ENCODE results near the gene SLC35F3.
"Not testable (repeated sequence)": the region's sequence is repeated elsewhere in the genome, so short reads cannot be mapped to it uniquely, and the experiment has no call there.

The SLC35F3 gene

DNA sequence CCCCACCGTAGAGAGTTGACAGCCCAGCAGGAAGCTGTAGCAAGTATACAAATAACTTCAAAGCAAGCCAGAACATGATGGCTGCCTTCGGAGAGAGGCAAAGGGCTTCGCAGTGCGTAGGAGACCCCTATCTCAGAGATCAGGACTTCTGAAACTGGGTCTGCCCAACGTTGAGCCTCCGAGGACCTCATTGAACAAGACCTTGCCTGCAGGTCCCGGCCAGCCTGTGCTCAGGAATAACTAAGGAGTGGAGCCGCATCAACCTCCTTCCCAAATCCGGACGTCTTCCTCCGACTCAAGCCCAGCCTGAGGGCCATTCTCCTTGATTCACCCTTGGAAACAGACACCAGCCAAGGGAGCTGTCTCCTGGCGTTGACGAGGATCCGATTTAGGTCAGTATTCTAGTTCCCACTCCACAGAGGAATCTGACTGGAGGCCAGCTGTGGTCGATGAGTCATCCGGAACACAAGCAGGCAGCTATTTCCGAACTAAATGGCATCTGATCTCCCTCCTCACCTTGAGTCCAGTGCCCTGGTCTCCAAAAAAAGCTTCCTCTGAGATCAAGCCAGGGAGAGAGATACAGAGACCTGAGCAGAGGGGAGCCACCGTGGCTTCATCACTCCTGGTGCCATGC, 302.3 kb downstream of the SLC35F3 start:
- peak; percentile 30 for DNase-seq

DNA sequence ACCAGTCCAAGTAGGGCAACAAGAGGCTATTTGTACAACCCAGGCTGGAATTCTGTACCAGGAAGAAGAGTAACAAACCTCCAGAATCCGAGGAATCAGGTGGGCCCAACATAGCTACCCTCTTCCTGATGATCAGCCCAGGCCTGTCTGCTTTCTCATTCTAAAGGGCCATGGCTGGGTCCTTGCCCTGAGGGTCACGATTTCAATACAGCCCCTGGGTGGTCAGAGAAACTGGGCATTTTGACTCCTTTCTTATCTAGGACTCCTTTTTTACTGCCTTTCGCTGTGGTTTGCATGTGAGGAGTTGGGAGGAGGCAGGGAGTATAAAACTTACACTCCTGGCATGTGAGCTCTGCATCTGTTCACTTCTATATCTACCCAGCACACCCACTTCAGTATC, 303.9 kb downstream of the SLC35F3 start:
- DNase-seq, result no peak

DNA sequence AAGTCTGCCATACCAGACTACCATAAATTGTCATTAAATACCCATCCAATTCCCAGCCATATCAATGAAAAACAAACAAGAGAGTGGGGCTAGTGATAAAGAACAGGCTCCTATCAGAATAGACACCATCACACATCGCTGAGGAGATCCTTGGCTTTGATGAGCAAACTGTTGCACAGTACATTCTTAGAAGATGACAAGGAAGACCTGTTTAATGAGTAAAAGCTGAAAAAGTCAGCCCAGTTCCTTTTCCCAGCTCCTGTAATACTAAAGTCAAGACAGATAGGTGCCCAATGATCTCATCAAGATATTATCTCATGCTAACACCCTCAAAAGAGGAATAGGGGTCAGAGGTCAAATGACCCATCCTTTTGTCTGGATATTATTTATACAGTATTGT, 304.3 kb downstream of the SLC35F3 start:
- no peak for DNase-seq

DNA sequence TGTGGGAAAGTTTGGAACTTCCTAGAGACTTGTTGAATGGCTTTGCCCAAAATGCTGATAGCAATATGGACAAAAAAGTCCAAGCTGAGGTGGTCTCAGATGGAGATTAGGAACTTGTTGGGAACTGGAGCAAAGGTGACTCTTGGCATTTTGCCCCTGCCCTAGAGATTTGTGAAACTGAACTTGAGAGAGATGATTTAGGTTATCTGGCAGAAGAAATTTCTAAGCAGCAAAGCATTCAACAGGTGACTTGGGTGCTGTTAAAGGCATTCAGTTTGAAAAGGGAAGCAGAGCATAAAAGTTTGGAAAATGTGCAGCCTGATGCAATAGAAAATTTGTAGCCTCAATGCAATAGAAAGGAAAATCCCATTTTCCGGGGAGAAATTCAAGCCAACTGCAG, 306.0 kb downstream of the SLC35F3 start:
- DNase-seq, result not testable (repeated sequence)

DNA sequence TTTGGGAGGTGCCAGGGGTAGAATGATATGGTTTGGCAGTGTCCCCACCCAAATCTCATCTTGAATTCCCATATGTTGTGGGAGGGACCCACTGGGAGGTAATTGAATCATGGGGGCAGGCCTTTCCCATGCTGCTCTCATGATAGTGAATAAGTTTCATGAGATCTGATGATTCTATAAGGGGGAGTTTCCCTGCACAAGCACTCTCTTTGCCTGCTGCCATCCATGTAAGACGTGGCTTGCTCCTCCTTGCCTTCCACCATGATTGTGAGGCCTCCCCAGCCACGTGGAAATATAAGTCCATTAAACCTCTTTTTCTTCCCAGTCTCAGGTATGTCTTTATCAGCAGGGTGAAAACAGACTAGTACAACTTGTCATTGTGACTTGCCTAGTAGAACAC, 307.4 kb downstream of the SLC35F3 start:
- DNase-seq, result not testable (repeated sequence)

DNA sequence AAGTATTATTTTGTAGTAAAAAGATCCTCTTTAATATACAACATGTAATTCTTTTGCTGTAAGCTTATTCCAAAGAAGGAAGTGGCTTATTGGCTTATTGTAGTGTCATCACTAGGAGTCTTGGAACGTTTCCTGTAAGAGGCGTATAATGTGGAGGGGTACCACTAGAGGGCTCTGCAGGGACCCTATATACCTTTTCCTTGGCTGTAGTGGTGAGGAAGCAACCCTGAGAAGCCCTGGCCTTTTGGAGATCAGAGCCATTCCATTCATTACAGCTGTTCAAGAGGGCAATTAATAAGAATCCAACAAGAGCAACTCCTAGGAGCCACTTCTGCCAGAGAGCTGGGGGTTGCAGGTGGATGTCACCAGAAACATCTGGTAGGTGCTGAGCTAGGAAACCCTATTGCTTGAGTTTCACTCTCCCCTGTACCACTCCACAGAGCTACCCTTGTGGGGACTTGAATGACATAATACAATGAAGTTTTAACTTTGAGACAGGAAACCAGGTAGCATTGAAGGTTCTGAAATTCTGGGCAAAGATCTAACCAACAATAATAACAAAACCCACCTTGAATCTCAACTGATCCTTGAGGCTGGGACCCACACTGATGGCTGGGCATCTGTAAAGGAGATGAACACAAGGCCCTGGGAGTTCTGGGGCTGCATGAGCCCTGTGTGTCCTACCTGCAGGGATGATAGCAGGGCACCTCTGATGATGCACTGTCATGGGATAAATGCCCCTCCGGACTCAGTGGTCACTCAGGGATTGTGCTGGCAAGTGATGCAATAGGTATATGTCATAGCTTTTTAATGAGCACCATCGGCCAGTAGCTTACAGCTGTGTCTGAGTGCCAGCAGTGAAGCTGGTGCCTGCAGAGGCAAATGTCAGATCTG, 308.5 kb downstream of the SLC35F3 start:
- DNase-seq, result peak; percentile 90

DNA sequence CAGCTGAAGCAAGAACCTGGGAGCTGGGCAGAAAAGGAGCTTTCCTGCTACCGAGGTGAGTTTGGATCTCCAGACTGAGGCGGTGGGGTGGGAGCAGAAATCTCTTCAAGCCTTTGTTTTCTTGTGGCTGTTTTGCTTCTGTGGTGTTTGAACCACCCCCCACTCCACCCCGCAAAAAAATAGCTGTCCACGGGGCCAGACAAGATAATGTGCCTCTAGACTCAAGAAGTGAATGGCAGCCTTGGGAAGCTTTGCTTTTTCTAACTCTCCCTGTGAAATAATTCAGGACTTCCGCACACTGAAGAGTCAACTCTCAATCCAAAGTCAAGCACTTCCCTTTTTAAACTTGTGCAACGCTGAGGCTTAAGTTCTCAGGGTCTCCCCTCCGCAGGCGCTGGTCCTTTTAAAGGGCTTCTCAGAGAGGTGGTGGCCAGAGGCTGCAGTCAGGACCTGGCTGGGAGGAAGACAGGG, 309.2 kb downstream of the SLC35F3 start:
- DNase-seq, result no peak

DNA sequence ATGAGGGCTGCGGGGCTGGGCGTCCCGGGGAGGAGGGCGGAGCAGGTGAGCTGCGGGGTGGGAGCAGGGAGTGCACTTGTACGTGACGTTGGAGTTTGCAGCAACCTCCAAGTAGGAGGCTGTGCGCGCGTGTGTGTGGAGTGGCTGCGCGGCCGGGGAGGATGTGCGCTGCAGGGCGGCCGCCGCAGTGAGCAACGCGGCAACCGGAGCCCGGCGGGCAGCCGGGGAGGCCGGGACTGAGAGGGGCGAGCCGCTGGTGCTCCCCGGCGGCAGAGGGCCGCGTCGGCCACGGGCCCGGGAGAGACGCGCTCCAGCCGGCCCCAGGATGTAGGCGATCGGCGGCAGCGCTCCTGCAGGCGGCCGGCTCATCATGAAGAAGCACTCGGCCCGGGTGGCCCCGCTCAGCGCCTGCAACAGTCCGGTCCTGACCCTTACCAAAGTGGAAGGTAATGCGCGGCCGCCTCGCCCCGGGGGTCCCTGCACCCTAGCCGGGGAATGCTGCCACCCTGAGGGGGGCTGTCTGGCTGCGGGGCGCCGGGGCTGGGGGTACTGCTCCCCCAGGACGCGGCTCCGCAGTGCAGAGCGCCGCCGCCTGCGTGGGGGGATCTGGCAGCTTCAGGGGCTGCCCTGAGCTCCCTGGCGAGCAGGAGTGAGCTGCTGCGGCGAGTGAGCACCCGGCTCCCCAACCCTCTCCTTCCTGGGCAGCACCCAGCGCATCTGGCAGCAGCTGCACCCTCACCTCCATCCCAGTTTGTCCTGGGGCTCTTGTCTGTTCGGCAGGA, 309.8 kb downstream of the SLC35F3 start:
- peak; percentile 76 for DNase-seq

DNA sequence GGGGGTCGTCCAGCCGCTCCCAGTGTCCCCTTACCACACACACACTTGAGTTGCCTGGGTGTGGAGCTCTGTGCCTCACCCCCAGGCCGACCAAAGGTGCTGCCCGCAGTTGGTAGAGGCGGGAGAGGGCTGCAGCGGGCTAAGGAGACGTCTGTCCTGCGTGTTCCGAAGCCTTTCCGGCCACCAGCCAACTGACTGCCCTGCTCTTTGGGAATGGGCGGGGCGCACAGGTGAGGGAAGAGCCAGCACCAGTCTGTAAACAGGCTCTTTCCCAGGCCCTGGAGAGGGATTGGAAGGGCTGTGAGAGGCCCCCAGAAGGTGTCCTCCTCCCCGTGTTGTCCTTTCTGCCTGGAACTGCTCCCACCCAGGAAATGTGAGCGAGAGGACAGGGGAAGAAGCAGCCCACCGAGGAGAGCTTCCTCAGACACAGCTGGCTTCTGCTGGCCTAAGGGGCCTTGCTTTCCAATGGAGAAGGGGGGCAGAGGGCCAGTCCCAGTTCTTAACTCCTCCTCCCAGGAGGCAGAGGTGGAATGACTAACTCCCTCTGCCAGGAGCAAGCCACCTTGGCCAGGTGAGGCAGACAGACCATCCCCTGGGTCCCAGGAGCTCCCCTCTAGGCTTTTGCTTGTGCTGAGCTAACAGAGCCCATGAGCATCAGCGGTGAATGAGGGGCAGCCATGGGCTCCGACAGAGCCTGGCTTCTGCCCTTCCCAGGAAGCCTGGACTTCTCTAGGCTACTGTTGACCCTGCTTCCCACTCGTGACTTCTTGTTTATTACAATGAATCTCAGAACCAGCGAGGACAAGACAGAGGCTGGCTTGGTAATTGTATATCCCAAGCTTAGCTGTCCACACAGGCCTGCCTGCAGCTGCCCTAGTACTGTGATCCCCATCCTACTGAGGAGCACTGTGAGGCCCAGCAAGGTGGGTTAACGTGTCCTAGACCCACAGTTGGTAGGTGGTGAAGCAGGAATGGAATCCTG, 310.7 kb downstream of the SLC35F3 start:
- peak; percentile 79 for DNase-seq

DNA sequence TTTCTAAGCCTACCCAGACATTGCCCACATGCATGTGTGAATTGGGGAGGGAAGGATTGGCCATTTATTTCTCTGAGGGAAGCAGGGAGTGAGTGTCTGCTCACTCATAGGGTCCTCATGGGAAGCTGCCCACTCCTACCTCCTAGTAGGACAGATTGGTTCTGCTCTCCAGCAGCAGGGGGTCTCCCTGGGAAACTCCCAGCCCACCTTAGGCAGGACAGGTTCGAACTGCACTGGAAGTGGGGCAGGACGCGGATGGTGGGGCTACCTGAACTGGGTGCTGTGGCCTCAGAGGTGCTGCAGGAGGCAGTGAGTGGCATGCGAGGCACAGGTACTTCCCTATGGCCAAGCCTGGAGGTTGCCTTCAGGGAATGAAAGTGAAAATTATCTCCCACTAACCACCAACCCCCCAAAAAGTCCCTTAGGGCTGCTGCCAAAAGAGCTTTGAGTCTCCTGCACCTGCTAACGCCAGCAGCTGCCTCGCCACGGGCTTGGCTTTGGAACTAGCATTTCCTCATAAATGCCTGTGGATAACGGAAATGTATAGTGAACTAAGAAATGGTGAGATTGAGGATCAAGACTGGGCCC, 311.7 kb downstream of the SLC35F3 start:
- DNase-seq, result no peak

DNA sequence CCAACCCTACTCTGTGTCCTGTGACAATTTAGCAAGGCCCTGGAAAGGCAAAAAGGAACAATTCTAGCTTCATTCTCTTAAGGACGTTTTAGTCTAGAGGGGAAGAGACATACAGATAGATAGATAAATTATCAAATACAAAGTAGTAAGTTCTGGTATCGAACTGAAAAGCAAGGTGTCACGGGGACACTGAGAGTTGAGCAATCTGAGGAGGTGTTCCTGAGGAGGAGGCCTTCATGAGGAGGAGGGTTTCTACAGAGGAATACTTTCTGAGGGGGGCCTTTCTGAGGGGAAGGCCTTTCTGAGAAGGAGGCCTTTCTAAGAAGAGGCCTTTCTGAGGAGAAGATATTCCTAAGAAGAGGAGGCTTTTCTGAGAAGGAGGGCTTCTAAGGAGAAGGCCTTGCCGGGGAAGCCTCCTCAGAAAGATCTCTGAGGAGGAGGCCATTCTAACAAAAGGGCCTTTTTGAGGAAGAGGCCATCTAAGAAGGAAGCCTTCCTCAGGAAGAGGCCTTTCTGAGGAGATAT, 312.9 kb downstream of the SLC35F3 start:
- no peak for DNase-seq

DNA sequence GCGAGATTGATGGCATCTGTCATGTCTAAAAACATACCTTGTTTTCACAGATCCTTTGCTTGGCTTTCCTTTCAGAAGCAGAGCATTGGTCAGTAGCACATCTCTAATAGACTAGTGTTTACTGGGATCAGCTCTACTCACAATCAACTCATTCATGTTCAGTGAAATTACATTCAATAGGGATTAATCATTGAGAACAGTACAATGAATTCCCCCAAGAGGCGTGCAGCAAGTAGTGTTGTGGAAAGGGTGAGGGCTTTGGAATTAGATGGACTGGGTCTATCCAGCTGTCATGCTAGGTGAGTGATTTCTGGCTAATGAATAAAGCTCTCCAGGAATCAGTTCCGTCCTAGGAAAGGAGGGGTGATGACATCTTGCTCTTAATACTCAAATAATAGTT, 313.6 kb downstream of the SLC35F3 start:
- no peak for DNase-seq

DNA sequence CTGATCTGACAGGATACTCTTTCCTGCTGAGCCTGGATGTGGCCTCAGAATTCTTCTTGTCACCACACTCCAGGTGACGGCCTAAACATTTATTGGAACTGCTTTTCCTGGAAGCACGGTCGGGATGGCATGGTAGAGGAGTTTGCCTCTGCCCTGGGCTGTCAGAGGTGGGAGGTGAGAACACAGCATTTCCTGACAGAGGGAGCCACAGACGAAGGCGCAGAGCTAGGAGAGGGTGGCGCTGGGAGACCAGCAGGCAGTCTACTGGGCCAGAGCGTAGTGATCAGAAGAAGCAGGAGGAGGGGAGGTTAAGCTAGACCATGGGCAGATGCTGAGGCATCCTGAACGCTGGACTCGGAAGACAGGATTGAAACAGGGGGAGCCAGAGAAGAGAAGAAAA, 315.2 kb downstream of the SLC35F3 start:
- no peak for DNase-seq

DNA sequence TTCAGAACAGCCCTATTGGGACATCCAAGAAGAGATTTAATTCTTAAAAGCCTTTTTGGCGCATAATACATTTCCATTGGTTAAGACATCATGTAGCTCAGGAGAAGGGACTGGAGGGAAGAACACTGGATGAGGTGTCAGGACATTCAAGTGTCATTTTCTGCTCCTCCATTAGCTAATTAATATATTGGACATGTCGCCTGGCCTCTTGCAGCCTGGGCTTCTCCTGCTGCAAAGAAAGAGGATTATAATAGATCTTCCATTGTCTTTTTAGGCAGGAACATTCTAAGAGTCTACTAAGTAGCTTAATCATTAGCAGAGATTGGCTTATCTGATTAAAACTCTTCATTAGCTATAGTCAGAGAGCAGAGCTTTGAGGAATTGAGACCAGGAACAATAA, 317.1 kb downstream of the SLC35F3 start:
- DNase-seq, result no peak

DNA sequence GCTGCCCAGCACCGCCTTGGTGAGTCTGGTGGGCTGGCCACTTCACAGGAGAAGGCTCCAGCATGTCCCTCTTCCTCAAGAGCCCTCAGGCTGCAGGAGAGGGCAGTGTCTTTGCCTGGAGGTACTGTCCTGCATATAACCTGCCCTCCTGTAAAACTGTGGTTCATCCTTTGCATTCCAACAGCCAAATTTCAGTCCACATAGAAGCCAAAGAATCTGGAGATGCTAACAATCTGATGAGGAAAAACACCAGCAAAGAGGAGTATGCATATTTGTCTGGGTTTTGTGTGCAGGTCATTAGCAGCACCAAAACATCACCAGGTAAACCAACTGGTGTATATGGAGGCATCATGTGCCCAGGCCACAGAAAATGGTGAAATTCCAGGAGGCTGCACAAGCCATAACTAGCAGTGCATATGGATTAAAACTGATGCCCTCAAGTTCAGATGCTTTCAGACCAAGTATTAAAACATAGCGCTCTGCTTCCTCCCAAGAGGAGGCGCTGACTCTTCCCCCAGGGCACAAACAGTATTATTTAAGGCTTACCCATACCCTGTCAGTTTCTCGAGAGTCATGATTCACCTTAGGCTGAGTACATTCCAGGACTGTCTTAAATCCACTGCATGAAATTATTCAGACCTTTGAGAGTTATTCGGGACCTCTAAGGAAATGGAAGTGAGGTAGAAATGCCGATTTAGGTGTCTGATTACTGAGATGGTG, 318.2 kb downstream of the SLC35F3 start:
- peak; percentile 9 for DNase-seq

DNA sequence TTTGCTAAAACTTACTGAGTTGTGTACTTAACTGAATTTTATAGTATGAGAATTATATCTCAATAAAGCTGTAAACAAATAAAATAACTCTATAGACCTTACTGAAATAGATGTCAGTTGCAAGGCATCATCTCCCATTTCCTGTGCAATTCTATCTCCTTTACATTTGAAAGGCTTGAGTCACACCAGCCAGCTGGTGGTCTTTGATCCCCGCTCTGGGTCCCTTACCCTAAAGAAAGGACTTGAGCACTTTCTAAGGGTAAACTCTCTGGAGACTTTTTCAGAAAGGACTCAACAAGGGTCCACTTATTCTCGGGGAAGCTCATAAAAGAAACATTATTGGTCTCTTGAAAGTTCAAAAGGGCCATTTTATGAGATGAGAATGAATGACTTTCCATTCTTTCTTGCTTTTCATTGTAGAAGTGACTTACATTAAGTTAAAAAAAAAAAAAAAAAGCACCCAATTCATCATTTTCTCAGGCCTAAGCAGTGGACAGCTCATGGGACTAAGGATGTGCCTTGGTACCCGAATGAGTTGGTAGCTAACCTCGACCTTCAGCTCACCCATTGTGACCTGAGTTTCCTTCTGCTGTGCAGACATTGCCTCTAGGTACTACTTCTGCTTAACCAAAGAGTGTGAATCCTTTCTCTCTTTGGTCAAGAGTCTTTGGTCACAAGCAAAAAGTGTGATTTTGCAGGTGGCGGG, 321.8 kb downstream of the SLC35F3 start:
- no peak for DNase-seq

DNA sequence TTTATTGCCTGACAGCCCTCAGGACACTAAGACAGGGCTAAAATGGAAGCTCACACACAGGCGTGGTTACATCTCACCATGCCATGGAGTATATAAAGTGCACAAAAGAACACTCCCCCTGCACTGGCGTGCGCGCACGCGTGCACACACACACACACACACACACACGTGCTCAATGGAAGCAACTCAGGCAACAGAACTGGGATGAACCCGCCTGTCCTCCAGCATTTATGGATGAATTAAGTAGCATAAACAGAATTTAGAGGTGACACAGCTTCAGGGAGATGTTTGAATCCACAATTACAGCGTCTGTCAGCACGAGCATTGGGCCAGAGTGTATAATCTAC, 322.3 kb downstream of the SLC35F3 start:
- no peak for DNase-seq

DNA sequence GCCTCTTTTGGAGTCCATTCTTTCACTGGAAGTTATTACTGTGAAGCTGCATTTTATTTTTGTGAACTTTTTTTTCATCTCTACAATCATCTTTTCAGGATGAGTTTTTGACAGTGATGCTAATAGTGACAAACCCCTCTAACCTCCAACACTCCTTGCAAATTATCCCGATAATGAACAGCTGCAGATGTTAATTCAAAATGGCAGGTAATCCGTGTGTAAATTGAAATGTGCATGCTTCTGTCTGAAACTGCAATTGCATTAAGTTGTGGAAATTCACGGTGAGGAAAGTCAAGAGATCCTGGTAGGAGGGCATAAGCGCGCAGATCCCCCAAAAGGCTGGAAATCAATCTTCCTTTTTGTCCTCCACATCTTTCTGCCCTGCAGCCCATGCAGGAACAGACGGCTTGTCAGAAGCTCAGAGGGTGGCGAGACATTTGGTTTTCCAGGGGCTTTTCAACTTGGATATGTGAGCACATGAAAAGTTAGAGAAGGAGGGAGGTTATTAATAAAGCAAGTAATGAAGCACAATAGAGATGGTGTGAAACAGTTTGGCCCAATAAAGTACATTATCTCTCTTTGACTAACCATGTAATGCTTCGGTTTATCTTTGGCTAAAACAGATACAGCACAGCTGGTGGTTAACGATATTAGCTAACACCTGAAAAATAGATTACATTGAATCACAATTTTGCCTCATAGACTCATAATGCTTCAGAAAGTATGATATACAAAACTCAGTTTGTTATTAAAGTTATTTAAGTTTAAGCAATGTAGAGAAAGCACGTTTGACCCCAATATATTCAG, 325.3 kb downstream of the SLC35F3 start:
- DNase-seq, result peak; percentile 69

DNA sequence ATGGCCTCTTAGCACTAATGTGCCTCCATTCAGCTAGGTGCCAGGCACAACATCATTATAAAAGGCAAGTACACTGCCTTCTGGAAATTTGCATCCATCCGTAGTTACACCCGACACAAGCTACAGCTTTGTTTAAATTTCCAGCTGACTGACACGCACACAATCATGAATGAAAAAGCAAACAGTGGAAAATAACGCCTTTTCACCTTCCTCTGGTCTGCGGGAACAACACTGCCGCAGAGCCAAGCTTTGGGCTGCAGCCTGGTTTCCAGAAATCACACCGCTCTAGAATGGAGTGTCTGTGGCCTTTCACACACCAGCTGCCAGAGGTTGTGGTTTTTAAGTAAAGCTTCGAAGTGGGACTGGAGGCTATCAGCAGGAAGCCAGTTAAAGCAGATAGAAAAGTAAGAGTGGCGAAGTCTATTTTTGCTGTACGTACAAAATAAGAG, 326.0 kb downstream of the SLC35F3 start:
- peak; percentile 96 for DNase-seq
